Activated CD4-positive, alpha-beta T cell treated with anti-CD3 and anti-CD28 coated beads, Interleukin-2, Interleukin-6, amounts not matched to agents 100 ng/mL and 50 ng/mL, durations not matched to agents 16 hours and 8 hours (primary cell): Measurements from ENCODE around the gene LMF2.
"Not testable (repeated sequence)": the region's sequence is repeated elsewhere in the genome, so short reads cannot be mapped to it uniquely, and the experiment has no call there.

ENCODE experiments used
- DNase-seq: peaks from one replicate; pipeline ENCODE4 v3.0.0-alpha.2; 2020

LMF2 gene

GRCh38 chr22:50533856-50534711 is 26.6 kb upstream of the LMF2 start:
- not testable (repeated sequence) for DNase-seq

GRCh38 chr22:50532824-50533796 is 25.6 kb upstream of the LMF2 start:
- DNase-seq = no peak

DNA sequence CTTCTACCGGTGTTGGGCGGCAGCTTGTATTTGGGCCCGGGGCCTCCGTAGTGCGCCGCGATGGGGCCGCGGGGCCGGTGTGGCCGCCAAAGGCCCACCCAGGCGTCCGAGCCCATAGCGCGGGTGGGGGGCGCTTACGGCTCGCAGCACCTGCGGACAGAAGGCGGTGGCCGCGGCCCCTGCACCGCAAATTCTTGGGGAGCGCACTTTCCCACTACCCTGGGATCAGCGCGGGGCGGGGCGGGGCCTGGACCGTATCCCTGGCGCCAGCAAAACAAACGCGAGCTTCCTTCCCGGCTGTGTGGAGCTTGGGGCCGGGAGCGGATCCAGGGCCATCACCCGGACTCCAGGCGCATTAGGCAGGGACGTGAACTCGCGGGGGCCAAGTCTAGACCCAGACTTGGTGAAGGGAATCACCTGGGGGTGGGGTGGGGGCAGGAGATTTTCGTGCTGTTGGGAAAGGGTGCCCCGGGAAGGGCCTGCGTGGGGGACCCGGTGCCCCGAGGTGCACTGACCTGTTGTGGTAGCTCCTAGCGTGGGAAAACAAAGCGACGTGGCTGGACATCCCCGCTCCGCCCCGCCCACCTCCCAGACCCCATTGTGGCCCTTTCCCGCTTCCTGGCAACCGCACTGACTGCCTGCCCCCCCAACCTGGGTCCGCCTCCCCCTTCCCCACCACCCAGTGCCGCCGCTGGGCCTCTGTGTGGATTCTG is 24.6 kb upstream of the LMF2 start:
- peak; percentile 36 for DNase-seq

DNA sequence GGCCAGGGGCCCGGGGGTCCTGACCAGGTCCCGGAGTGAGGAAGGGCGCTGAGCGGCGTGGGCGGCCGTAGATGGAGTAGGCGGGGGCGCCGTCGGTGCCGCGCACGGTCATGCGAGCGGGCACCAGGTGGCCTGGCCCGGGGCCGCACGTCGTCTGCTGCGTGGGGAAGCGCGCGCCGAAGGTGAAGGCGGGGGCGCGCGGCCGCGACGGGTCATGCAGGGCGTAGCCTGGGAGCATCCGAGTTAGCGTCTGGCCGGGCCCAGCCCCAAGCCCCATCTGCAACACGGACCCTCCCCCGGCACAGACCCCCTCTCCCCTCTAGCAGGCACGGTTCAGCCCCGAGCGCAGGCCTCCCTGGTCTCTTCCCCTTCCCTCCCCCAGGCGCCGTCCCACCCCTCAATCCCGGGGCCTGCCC is 24.1 kb upstream of the LMF2 start:
- peak; percentile 84 for DNase-seq

- DNase-seq = peak; percentile 94
Observed at GRCh38 chr22:50530877-50531545, 23.5 kb upstream of the LMF2 start.

DNA sequence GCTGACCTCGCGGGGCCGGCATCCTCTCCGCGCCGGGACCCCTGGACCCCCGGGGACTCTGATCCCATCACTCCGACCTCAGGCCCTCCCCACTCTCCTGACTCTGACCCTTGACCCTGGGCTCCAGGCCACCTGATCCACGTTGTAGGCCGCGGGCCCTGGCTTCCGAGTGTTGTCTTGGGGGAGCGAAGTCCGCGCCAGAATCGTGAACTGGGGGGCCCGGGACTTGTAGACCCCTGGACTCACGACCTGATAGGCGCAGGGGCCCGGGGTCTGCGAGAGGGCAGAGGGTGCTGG is 23.0 kb upstream of the LMF2 start:
- no peak for DNase-seq

DNA sequence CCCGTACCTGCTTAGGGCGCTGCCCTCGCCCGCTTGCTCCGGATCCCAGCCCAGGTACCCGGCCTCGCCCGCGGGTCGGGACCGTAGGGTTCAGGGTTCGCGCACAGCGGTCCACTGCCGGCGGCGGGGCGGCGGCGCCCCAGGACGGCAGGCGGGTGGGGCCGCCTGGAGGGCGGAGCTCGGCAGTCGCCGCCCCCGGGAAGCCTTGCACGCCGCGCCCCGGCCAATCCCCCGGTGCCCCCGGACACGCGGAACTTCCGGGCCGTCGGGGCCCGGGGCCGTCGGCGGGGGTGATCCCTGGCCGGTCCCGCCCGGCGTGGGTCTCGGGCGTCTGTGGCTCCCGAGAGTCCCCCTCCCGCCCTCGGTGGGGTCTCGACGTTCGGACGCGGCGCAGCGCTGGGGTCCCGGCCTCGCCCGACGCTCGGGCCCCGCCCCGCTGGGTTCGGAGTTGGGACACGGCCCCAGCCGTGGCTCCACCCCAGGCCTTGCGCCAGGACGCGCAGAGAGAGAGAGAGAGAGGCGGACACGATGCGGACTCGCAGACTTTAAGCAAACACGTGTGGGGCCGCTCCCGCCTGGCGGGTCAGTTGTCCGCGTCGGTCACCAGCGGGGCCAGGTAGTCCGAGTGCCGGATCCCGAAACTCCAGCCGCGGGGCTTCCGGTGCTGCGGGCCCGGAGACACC is 22.5 kb upstream of the LMF2 start, which contains the start of gene TYMP:
Gene TYMP (minus strand): TSS at position 116 of the 683 bp plus-strand sequence. CDS start 303 bp downstream, outside the sequence.
- DNase-seq = peak; percentile 86

- no peak for DNase-seq
Observed at GRCh38 chr22:50529416-50529896, 22.0 kb upstream of the LMF2 start.

GRCh38 chr22:50528682-50529415 is 21.3 kb upstream of the LMF2 start:
- DNase-seq = peak; percentile 26

DNA sequence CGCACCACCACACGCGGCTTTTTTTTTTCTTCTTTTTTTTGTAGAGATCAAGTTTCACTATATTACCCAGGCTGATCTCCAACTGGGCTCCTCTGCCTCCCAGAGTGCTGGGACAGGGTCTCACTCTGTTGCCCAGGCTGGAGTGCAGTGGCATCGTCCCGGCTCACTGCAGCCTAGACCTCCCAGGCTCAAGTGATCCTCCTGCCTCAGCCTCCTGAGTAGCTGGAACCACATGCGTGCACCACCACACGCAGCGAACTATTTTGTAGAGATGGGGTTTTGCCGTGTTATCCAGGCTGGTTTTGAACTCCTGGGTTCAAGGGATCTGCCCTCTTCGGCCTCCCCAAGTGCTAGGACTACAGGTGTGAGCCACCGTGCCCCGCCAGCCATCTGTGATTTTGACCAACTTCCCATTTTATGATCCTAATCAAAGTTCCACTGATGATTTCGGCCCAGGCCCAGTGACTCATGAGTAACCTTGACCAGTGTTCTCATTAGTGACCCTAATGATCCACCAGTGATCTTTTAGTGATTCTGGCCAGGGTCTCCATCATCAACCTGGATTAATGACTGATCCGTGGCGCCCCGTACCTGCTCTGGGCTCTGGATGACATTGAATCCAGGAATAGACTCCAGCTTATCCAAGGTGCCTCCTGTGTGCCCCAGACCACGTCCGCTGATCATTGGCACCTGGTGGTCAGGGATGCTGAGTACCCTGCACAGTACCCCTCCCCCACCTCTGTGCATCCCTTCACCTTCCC is 20.6 kb upstream of the LMF2 start:
- no peak for DNase-seq

GRCh38 chr22:50526834-50527801 is 19.6 kb upstream of the LMF2 start:
- DNase-seq = peak; percentile 81

DNA sequence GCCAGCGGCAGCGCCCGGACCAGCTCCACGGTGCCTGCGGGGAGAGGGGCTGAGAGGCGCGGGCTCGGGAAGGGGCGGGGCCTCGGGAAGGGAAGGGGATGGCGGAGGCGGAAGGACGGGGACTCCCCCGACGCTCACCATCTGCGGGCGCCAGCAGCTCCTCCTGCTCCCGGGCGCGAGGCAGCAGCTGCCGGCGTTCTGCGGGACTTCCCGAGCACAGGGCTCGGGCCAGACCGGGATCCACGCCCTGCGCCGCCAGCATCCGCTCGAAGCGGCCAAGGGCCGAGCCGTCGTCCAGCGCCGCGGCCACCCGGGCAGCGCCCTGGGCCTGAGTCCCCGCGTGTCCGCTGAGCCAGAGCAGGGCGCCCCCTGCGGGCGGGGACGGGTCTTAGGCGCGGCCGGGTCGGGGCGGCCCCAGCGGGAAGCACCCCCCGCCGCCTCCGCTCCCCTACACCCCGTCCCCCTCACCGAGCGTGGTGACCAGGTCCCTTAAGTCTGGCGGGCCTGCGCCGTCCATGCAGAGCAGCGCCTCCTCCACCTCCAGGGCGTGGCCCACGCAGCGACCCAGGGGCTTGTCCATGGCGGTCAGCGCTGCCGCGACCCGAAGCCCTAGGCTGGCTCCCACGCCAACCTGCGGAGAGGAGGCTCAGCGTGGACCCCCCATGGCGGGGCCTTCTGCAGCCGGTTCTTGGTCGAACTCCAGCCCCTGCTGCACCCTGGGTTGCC is 18.8 kb upstream of the LMF2 start:
- DNase-seq = peak; percentile 92

DNA sequence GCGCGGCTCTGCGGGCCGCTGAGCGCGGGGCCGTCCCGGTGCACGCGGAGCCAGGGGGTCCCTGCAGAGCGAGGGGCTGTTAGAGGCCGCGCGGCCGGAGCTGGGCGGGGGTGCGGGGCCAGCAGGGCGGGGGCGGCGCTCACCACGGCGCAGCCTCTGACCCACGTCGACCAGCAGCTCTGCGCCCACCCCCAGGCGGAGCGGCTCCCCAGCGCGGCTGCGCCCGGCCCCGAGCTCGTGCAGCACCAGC is 18.3 kb upstream of the LMF2 start:
- no peak for DNase-seq

GRCh38 chr22:50525104-50525857 is 17.8 kb upstream of the LMF2 start, which contains the start of gene SCO2:
TSS of gene SCO2 (minus strand) at chr22:50525598. CDS start at chr22:50524411, 1,187 bp downstream.
- peak; percentile 99 for DNase-seq

GRCh38 chr22:50524676-50525103 is 17.2 kb upstream of the LMF2 start:
- no peak for DNase-seq

- no peak for DNase-seq
Observed at GRCh38 chr22:50523806-50524675, 16.5 kb upstream of the LMF2 start.

DNA sequence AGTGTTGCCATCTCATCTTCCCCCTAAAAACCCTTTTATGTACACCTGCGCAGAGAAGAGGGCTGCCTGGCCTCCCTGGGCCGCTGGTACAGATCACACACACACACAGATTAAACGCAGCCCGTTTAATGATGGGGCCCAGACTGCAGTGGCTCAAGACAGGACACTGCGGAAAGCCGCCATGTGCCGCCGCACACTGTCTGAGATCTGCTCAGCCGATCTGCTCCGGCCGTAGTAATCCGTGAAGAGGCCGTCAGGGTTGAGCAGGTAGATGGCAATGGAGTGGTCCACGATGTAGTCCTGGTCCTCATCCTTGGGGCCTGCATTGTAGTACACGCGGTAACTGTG is 15.9 kb upstream of the LMF2 start:
- DNase-seq = no peak
